Measurements from ENCODE around the gene MED27. TPM values are rescaled to one million over a fixed set of nuclear protein-coding genes. Genes with fewer than 3 reads are reported as not detected.

The MED27 gene
- total RNA-seq, 2 donors from 2014 or later: 12.0 to 18.8 TPM

DNA sequence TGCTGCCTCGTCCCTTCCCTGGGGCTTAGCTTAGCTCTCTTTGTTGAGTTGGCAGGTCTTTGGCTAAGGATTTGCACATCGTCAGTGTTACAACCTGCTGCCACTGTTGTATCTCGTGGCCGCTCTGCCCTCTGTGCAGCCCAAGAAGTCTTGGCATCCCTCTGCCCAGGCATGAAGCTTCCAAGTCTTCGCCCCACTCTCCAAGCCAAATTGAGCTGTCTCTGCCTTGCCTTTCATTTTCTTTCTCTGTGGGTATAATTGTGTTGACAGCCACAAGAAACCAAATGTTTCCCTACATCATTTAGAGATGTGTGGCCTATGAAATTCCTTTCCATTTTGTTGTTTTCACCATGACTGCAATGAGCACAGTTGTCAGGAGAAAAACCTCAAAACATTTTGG, 29.6 kb upstream of the MED27 start:
- no peaks in the 10 kb centered on the region for H3K27me3 ChIP-seq
- intact Hi-C loops (cut with DNase I): no loop called here

DNA sequence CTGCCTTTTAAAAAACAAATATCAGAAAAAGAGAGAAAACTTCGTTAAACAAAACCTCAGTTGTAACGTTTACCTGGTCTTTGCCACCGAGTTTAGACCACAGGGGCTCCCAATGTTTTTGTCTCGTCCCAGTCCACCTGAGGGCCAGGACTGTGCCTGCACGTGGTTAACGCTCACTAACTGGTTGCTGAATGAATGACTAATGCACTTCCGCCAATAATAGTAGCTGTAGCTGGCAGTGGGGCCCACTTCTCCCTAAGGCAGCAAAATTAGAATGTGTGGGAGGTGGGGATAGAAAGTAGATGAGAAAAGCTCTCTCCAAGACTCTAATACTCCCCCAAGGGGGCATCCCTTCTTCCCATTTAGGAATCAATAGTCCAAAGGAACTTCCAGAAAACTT, 29.1 kb upstream of the MED27 start:
- intact Hi-C loops (cut with DNase I): no loop called here
- H3K9ac ChIP-seq (ENCODE audit: low read depth in 2 of 2, low read length in 2 of 2): no peak overlapping the region
- no peaks in the 10 kb centered on the region for H3K4me1 ChIP-seq
- H3K4me3 ChIP-seq: no peak overlapping the region
- H3K9me3 ChIP-seq: no peaks in the 10 kb centered on the region
- no peak overlapping the region for H3K27ac ChIP-seq
- no peak for DNase-seq
- TF ChIP-seq, protein P1, sequence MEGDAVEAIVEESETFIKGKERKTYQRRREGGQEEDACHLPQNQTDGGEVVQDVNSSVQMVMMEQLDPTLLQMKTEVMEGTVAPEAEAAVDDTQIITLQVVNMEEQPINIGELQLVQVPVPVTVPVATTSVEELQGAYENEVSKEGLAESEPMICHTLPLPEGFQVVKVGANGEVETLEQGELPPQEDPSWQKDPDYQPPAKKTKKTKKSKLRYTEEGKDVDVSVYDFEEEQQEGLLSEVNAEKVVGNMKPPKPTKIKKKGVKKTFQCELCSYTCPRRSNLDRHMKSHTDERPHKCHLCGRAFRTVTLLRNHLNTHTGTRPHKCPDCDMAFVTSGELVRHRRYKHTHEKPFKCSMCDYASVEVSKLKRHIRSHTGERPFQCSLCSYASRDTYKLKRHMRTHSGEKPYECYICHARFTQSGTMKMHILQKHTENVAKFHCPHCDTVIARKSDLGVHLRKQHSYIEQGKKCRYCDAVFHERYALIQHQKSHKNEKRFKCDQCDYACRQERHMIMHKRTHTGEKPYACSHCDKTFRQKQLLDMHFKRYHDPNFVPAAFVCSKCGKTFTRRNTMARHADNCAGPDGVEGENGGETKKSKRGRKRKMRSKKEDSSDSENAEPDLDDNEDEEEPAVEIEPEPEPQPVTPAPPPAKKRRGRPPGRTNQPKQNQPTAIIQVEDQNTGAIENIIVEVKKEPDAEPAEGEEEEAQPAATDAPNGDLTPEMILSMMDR (IDR thresholded peaks at IDR 0.05): no peak
- no peaks in the 10 kb centered on the region for H3K27me3 ChIP-seq
- H3K36me3 ChIP-seq: no peaks in the 10 kb centered on the region

More for the DNA sequence above, 29.6 kb upstream of the MED27 start:
- no peak overlapping the region for H3K27ac ChIP-seq
- H3K9ac ChIP-seq (ENCODE audit: low read depth in 2 of 2, low read length in 2 of 2): no peak overlapping the region
- H3K9me3 ChIP-seq: no peaks in the 10 kb centered on the region
- H3K4me3 ChIP-seq: no peak overlapping the region
- no peaks in the 10 kb centered on the region for H3K36me3 ChIP-seq
- H3K4me1 ChIP-seq: no peaks in the 10 kb centered on the region
- no peak for DNase-seq
- TF ChIP-seq, protein P1 (IDR thresholded peaks at IDR 0.05): no peak

DNA sequence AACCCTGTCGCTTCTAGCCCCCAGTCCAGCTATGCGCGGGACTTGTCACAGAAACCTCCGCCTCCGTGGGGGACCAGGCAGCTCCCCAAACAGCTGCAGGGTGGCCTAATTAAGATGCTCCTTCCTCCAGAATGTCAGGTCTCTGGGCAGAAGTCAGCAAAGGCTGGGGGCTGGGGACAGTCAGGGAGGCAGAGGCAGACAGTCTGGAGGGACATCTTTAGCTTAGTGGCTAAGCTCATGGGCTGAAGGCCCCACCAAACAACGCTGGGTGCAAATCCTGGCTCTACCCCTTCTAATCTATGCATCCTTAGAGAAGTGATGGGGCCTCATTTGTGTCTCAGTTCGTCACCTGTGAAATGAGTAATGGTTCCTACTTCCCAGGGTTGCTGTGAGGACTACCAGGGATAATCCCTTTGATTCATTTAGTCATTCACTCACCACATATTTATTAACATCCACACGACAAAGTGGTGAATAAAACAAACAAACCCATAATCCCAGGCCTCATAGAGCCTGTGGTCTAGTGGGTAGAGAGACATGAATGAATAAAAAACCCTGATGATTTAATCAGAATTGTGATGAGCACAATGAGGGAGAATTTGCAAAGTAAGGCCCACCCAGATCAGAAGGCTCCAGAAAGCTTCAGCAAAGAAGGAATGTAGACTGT, 20.2 kb upstream of the MED27 start:
- Histone ChIP-seq H3K27ac (no peak overlapping the region), H3K4me1 (no peaks in the 10 kb centered on the region), H3K27me3 (no peaks in the 10 kb centered on the region), H3K9ac (ENCODE audit: low read depth in 2 of 2, low read length in 2 of 2) (no peak overlapping the region), H3K9me3 (no peaks in the 10 kb centered on the region), H3K36me3 (no peaks in the 10 kb centered on the region), H3K4me3 (no peak overlapping the region)
- no peak for DNase-seq
- intact Hi-C loops (cut with DNase I): no loop called here
- TF ChIP-seq, protein P1 (IDR thresholded peaks at IDR 0.05): no peak

DNA sequence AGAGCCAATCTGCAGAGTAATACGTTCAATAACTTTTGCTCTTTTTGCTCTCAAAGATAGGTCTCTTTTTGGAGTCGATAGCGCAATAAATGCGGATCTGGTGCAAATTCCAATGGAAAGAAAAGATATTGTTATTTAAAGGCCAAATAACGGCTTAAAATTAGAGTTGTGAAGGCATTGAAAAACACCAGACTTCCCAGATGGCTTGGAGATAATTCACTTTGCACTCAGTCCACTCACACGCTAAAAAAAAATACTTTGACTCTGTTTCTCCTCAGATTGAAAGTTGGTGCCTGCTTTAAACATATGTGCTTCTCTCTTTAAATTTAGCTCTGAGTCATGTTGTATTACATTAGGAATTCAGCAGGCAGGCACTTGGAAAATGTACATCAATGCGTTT, 19.5 kb upstream of the MED27 start:
- Histone ChIP-seq H3K4me3 (no peak overlapping the region), H3K36me3 (no peaks in the 10 kb centered on the region), H3K4me1 (no peaks in the 10 kb centered on the region), H3K27ac (no peak overlapping the region), H3K27me3 (no peaks in the 10 kb centered on the region), H3K9me3 (no peaks in the 10 kb centered on the region), H3K9ac (ENCODE audit: low read depth in 2 of 2, low read length in 2 of 2) (no peak overlapping the region)
- DNase-seq: no peak
- TF ChIP-seq, protein P1 (IDR thresholded peaks at IDR 0.05): no peak
- intact Hi-C loops (cut with DNase I): no loop called here

DNA sequence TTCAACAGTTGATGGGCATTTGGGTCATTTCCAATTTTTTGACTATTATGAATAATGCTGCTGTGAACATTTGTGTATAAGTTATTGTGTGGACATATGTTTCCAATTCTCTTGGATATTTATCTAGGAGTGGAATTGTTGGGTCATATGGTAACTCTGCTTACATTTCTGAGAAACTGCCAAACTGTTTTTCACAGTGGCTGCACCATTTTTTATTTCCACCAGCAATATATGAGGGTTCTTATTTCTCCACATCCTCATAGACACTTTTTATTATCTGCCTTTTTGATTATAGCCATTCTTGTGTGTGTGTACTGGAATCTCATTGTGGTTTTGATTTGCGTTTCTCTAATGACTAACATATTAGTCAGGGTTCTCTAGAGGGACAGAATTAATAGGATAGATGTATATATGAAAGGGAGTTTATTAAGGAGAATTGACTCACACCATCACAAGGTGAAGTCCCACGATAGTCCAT, 14.7 kb upstream of the MED27 start:
- Histone ChIP-seq H3K4me1 (no peaks in the 10 kb centered on the region), H3K9ac (ENCODE audit: low read depth in 2 of 2, low read length in 2 of 2) (no peak overlapping the region), H3K4me3 (no peak overlapping the region), H3K36me3 (no peaks in the 10 kb centered on the region), H3K27ac (no peak overlapping the region), H3K9me3 (no peaks in the 10 kb centered on the region), H3K27me3 (no peaks in the 10 kb centered on the region)
- TF ChIP-seq, protein P1 (IDR thresholded peaks at IDR 0.05): no peak
- no peak for DNase-seq
- intact Hi-C loops (cut with DNase I): no loop called here

Data from colonic mucosa (tissue), 4 donors.